Tibial artery (tissue), 4 donors: ENCODE results near the gene MAZ.

Source experiments
- DNase-seq, 2 donors: peaks; one replicate each; pipeline ENCODE4 v3.0.0-alpha.2; 2019
- H3K27ac ChIP-seq, 2 donors: fragments of 200-600 bp; sonication (generic) in 1 of 2; 1 replicate in 1 of 2; 2 replicates in 1 of 2; pipeline ENCODE4 v1.5.1; 2018 to 2019; ENCODE audit warnings: mild to moderate bottlenecking in 1 of 2
- H3K27me3 ChIP-seq, 2 donors: fragments of 200-600 bp; sonication (generic) in 1 of 2; one replicate each; pipeline versions ENCODE4 v1.5.1 to v1.6.0; 2016 to 2019
- H3K36me3 ChIP-seq, 3 donors: fragments of 200-600 bp; sonication (generic) in 2 of 3; one replicate each; pipeline ENCODE4 v1.5.1; 2016 to 2019; ENCODE audit warnings: mild to moderate bottlenecking in 2 of 3
- H3K4me1 ChIP-seq, 4 donors: fragments of 200-600 bp; sonication (generic) in 2 of 4; 1 replicate in 3 of 4; 2 replicates in 1 of 4; pipeline ENCODE4 v1.5.1; 2016 to 2019
- H3K4me3 ChIP-seq, 2 donors: fragments of 200-600 bp; sonication (generic) in 1 of 2; 1 replicate in 1 of 2; 2 replicates in 1 of 2; pipeline ENCODE4 v1.5.1; 2018 to 2019; ENCODE audit warnings: mild to moderate bottlenecking in 2 of 2
- H3K9me3 ChIP-seq, 3 donors: fragments of 200-600 bp; sonication (generic) in 1 of 3; one replicate each; pipeline ENCODE4 v1.5.1; 2016 to 2019
- intact Hi-C: fragments of 100-400 bp; cut with DNase I; formaldehyde crosslinking; loops from one replicate; pipeline ENCODE4 v1.15.0; 2023; ENCODE audit warnings: low total_unique reads
- TF ChIP-seq, protein P1 (sequence below), 2 experiments: fragments of 200-600 bp in 1 of 2; fragments of 450-650 bp in 1 of 2; IDR thresholded peaks; one replicate each; pipeline ENCODE4 v1.5.1; 2017 to 2019; ENCODE audit warnings: antibody characterized with exemption in 2 of 2, mild to moderate bottlenecking in 1 of 2, moderate library complexity in 1 of 2

MAZ gene

DNA sequence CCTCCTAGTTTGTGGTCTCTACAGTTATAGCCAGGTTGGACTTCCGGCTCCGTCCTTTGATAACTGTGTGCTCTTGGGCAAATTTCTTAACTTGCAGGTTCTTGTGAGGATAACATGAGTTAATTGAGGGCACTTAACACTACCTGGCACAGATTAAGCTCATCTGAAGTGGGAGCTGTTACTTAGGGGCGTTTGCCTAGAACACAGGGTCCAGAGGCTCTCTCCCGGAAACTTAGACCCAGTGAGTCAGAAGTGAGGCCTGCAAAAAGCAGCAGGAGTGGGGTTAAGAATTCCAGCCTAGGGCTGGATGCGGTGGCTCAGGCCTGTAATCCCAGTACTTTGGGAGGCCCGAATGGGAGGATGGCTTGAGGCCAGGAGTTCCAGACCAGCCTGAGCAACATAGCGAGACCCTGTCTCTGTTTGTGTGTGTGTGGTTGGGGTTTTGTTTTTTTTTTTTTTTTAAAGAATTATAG lies 15.3 kb downstream of the MAZ start:
- peak overlapping the region; percentile 59 to 72 for H3K4me3 ChIP-seq
- intact Hi-C loops: no loop called here

DNA sequence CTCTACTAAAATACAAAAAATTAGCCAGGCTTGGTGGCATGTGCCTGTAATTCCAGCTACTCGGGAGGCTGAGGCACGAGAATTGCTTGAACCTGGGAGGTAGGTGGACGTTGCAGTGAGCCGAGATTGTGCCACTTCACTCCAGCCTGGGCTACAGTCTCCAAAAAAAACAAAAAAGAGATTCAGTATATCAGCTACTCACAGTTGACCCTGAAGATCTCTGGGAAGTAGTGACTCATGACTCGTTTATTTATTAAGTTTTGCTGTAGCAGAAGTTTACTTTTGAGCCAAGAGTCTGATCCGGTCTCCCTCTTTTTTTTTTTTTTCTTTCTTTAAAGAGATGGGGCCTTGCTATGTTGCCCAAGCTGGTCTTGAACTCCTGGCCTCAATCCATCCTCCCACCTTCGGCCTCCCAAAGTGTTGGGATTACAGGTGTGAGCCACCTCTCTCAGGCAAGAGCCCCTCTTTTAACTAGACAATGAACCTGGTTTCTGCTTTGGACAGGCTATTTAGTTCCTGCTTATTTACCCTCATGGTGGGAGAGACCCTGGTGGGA lies 18.3 kb downstream of the MAZ start:
- H3K27me3 ChIP-seq: no peaks in the 10 kb centered on the region
- no peak overlapping the region for H3K4me3 ChIP-seq
- H3K9me3 ChIP-seq: no peaks in the 10 kb centered on the region
- no peak for DNase-seq
- H3K36me3 ChIP-seq: peaks cover under 1 to 3% (median under 1%) of the 10 kb centered on the region in 3 donors
- H3K27ac ChIP-seq: peak overlapping the region; percentile 60 to 64
- intact Hi-C loops: loop anchor here (5.0 kb wide), 1 partner anchor 38 kb away; the partner anchor contains the start of gene CDIPT
- TF ChIP-seq, protein P1, sequence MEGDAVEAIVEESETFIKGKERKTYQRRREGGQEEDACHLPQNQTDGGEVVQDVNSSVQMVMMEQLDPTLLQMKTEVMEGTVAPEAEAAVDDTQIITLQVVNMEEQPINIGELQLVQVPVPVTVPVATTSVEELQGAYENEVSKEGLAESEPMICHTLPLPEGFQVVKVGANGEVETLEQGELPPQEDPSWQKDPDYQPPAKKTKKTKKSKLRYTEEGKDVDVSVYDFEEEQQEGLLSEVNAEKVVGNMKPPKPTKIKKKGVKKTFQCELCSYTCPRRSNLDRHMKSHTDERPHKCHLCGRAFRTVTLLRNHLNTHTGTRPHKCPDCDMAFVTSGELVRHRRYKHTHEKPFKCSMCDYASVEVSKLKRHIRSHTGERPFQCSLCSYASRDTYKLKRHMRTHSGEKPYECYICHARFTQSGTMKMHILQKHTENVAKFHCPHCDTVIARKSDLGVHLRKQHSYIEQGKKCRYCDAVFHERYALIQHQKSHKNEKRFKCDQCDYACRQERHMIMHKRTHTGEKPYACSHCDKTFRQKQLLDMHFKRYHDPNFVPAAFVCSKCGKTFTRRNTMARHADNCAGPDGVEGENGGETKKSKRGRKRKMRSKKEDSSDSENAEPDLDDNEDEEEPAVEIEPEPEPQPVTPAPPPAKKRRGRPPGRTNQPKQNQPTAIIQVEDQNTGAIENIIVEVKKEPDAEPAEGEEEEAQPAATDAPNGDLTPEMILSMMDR (IDR thresholded peaks at IDR 0.05): no peak
- H3K4me1 ChIP-seq: peaks cover 7 to 71% (median 60%) of the 10 kb centered on the region in 4 donors

More for the DNA sequence above, 15.3 kb downstream of the MAZ start:
- Histone ChIP-seq H3K27ac (peak overlapping the region; percentile 89 to 90), H3K4me1 (peaks cover 7 to 83% (median 67%) of the 10 kb centered on the region in 4 donors), H3K9me3 (no peaks in the 10 kb centered on the region), H3K36me3 (peaks cover 5 to 22% (median 9%) of the 10 kb centered on the region in 3 donors), H3K27me3 (no peaks in the 10 kb centered on the region)
- TF ChIP-seq, protein P1 (IDR thresholded peaks at IDR 0.05): no peak
- DNase-seq: no peak

DNA sequence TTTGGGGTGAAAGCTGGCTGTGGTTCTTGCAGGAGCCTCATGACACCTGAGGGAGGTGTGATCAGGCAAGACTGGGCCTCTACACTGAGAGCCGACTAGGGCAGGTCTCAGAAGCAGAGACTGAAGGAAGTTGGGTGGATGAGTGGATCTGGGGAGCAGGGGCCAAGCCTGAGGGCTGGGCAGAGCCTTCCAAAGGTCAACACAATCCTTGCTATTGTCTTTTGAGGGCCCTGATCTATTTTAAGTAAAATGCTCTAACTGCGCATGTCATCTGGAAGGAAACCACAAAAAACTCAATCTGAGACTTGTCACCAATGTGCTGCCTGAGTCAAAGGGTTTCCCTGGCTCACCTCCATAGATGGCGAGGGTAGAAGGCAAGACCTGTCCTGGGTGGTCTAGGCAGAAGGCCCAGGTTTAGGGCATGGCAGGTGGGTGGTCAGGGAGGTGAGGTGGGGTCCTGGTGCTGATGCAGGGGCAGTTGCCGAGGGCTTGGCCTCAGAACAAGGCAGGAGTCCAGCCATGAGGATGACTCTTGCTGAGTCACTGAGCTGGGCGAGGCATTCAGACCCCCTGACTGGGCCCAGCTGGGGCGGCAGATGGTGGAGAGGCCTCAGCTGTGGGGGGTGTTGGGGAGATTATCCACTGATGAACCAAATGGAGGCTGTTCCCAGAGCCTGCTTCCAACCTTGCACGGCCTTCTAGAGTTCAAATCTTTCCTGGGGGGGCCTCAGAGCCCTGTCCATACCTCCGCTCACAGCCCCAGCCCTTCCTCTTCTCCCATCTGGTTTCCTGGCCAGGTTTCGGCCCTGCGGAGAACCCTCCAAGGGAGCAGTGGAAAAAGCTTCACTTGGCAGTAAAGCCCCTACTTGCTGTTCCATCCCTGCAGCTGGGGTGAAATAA lies 19.1 kb downstream of the MAZ start:
- DNase-seq: no peak
- intact Hi-C loops: loop anchor here (5.0 kb wide), 1 partner anchor 37 kb away; the partner anchor contains the start of gene CDIPT
- H3K4me3 ChIP-seq: no peak overlapping the region
- peak overlapping the region; percentile 60 to 64 for H3K27ac ChIP-seq
- no peaks in the 10 kb centered on the region for H3K27me3 ChIP-seq
- peaks cover 7 to 69% (median 55%) of the 10 kb centered on the region in 4 donors for H3K4me1 ChIP-seq
- peaks cover 0 to 9% (median 1%) of the 10 kb centered on the region in 3 donors for H3K36me3 ChIP-seq
- TF ChIP-seq, protein P1 (IDR thresholded peaks at IDR 0.05): no peak
- no peaks in the 10 kb centered on the region for H3K9me3 ChIP-seq

DNA sequence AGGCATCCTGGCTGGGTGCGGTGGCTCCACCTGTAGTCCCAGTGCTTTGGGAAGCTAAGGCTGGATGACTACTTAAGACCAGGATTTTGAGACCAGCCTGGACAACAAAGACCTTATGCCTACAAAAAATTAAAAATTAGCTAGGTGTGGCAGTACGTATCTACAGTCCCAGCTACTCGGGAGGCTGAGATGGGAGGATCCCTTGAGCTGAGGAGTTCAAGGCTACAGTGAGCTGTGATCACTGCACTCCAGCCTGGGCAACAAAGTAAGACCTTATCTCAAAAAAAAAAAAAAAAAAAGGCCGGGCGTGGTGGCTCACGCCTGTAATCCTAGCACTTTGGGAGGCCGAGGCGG lies 20.0 kb downstream of the MAZ start:
- H3K27ac ChIP-seq: peak overlapping the region; percentile 60 to 64
- H3K9me3 ChIP-seq: no peaks in the 10 kb centered on the region
- peaks cover 5 to 19% (median 11%) of the 10 kb centered on the region in 3 donors for H3K36me3 ChIP-seq
- intact Hi-C loops: loop anchor here (5.0 kb wide), 1 partner anchor 36 kb away; the partner anchor contains the start of gene CDIPT
- DNase-seq: no peak
- TF ChIP-seq, protein P1 (IDR thresholded peaks at IDR 0.05): no peak
- H3K4me3 ChIP-seq: no peak overlapping the region
- peaks cover 7 to 67% (median 51%) of the 10 kb centered on the region in 4 donors for H3K4me1 ChIP-seq
- no peaks in the 10 kb centered on the region for H3K27me3 ChIP-seq

DNA sequence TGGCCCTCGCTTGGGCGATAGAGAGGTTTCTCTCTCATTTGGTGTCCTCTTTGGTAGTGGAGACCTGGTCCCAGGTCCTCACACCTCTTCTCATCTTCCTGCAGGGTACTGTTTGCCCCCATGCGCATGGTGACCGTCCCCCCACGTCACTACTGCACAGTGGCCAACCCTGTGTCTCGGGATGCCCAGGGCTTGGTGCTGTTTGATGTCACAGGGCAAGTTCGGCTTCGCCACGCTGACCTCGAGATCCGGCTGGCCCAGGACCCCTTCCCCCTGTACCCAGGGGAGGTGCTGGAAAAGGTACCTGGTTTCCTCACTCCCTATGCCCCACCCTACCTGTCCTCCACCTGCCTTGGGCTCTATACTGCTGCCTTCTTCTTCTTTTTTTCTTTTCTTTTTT lies 24.4 kb downstream of the MAZ start:
- intact Hi-C loops: no loop called here
- Histone ChIP-seq H3K36me3 (peaks cover 42 to 60% (median 43%) of the 10 kb centered on the region in 3 donors), H3K9me3 (no peaks in the 10 kb centered on the region), H3K4me3 (no peak overlapping the region), H3K4me1 (peaks cover 0 to 27% (median 9%) of the 10 kb centered on the region in 4 donors), H3K27ac (no peak overlapping the region), H3K27me3 (no peaks in the 10 kb centered on the region)
- DNase-seq: no peak
- TF ChIP-seq, protein P1 (IDR thresholded peaks at IDR 0.05): no peak
